GM21526 (cell line): Measurements from ENCODE around the gene MEIS3.
"Not testable (repeated sequence)": the region's sequence is repeated elsewhere in the genome, so short reads cannot be mapped to it uniquely, and the experiment has no call there.

ENCODE experiments used
- ATAC-seq: cut with Tn5 transposase; IDR thresholded peaks from one replicate; pipeline ENCODE4 v1.9.1; 2021; ENCODE audit warnings: moderate library complexity; ENCODE audit not compliant: unreplicated experiment, low FRiP score

Gene MEIS3

GRCh38 chr19:47372603-47373002 is 46.7 kb downstream of the MEIS3 start:
- ATAC-seq: no peak

- ATAC-seq: no peak
Measured at GRCh38 chr19:47371261-47371660, 48.1 kb downstream of the MEIS3 start.

- ATAC-seq: no peak
Measured at GRCh38 chr19:47370045-47370611, 49.2 kb downstream of the MEIS3 start.

GRCh38 chr19:47365455-47365854 is 53.9 kb downstream of the MEIS3 start:
- ATAC-seq: not testable (repeated sequence)

DNA sequence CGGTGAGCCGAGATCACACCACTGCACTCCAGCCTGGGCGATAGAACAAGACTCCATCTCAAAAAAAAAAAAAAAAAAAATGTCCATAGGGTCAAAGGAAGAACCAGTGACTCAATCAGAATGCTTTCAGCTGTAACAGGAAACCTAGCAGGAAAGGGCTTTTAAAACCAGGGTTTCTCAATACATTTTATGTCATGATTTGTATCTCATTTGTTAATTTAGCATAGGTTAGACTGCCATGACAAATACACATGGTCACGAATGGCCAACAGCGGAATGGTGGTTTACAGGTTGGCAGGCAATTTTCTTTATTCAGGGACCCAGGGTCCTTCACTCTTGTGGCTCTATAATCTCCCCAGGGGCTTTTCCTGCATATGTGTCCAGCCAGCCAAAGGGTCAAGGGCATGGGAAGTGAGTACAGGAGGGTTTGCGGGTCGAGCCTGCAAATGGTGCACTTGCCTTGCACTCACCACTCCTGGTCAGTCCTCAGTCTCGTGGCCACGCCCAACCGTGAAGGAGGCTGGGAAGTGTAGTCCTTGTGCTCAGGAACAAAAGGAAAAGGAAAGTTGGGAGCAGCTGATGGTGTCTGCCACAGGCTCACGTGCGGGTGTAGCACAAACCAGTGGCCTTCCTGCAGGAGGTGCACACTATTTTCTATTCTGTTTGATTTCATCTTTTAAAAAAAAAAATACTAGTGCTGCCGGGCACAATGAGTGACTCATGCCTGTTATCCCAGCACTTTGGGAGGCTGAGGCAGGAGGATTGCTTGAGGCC is 55.4 kb downstream of the MEIS3 start:
- ATAC-seq: no peak

- no peak for ATAC-seq
Measured at GRCh38 chr19:47362321-47362720, 57.0 kb downstream of the MEIS3 start.

DNA sequence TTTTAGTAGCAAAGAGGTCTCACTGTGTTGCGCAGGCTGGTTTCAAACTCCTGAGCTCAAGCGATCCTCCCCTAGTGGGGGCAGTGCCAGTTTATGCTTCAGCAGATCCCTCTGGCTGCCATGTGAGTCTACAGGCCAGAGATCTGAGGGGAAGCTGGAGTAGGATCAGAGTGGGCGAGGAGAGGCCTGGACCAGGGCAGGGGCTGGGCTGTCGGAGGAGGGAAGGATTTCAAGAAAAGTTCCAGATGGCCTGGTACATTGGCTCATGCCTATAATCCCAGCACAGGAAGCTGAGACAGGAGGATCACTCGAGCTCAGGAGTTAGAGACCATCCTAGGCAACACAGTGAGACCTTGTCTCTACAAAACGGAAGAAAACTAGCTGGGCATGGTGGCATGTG is 60.4 kb downstream of the MEIS3 start:
- no peak for ATAC-seq

DNA sequence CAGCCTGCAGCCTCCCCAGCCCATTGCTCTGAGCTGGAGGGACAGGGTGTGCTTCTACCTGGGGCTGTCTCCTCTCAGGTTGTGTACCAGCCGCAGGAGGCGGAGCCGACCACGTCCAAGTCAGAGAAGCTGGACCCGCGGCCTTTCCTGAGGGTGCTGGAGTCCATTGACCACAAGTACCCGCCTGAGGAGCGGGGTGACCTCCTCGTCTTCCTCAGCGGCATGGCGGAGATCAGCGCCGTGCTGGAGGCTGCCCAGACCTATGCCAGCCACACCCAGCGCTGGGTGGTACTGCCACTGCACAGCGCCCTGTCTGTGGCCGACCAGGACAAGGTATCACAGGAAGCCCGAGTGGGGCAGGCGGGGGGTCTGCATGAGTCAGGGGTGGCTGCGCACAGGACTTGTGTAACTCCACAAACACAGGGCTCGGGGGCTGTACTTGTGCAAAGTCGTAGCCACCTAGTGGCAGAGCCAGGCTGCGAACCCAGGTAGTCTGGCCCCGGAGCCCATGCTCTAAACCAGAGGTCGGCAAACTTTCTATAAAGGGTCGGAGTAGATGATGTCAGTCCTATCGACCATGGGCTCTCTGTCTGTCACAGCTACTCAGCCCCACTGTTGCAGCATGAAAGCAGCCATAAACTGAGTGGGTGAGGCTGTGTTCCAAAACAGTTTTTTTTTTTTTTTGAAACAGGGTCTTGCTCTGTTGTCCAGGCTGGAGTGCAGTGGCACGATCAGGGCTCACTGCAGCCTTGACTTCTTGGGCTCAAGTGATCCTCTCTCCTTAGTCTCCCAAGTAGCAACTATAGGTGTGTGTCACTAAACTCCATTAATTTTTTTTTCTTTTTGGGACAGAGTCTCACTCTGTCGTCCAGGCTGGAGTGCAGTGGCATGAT is 61.3 kb downstream of the MEIS3 start:
- ATAC-seq: no peak

DNA sequence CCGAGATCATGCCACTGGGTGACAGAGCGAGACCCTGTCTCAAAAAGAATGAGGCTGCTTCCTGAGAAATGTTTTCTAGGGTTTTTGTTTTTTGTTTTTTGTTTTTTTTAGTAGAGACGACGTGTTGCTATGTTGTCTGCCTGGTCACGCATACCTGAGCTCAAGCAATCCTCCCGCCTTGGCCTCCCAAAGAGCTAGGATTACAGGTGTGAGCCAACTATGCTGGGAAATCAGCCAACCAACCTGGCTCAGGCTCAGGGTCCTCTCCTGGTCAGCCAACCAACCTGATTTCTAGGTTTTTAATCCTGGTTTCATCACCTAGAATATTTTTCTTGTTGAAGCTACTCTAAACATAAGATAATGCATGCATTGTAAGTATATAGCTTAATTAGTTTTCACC is 62.4 kb downstream of the MEIS3 start:
- ATAC-seq: no peak

DNA sequence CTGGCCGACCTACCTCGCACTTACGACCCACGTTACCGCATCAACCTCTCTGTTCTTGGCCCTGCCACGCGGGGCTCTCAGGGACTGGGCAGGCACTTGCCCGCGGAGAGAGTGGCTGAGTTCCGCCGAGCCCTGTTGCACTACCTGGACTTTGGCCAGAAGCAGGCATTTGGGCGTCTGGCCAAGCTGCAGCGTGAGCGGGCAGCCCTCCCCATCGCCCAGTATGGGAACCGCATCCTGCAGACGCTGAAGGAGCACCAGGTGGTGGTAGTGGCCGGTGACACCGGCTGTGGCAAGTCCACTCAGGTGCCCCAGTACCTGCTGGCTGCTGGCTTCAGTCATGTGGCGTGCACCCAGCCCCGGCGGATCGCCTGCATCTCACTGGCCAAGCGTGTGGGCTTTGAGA is 66.0 kb downstream of the MEIS3 start:
- ATAC-seq: no peak
